PFSK-1 (cell line): Measurements from ENCODE around the gene LHPP.

Experiments
- FOXP2 ChIP-seq: optimal IDR thresholded peaks from 2 replicates; pipeline ENCODE3; 2011; ENCODE audit warnings: borderline replicate concordance, control low read depth, inconsistent platforms; ENCODE audit not compliant: insufficient read depth; ENCODE audit errors: extremely low read length, extremely low read depth
- POLR2AphosphoS5 ChIP-seq: IDR thresholded peaks from 2 replicates; pipeline ENCODE4 v1.6.1; 2012; ENCODE audit warnings: low read depth, mild to moderate bottlenecking, control low read depth, low read length, moderate library complexity
- REST ChIP-seq, 2 experiments: IDR thresholded peaks; 2 replicates each; pipeline versions ENCODE4 v1.6.1 to v1.8.0; 2011 to 2012; ENCODE audit warnings: low read depth in 2 of 2, low read length in 2 of 2, control low read depth in 1 of 2, inconsistent platforms in 1 of 2, mild to moderate bottlenecking in 1 of 2, moderate library complexity in 1 of 2; ENCODE audit not compliant: insufficient read depth in 1 of 2
- SIN3A ChIP-seq: IDR thresholded peaks from 2 replicates; pipeline ENCODE4 v1.6.1; 2012; ENCODE audit warnings: mild to moderate bottlenecking, low read length, moderate library complexity, borderline replicate concordance; ENCODE audit not compliant: insufficient read depth
- TAF1 ChIP-seq: IDR thresholded peaks from 2 replicates; pipeline ENCODE4 v1.6.1; 2012; ENCODE audit warnings: low read length, control low read depth, borderline replicate concordance; ENCODE audit not compliant: insufficient read depth

LHPP gene

GRCh38 chr10:124448696-124449169 lies 12.9 kb upstream of the LHPP start:
- no peak for TF ChIP-seq POLR2AphosphoS5
- no peak for TF ChIP-seq FOXP2
- no peak for TF ChIP-seq TAF1
- TF ChIP-seq SIN3A, result no peak
- no peak for TF ChIP-seq REST (IDR thresholded peaks at IDR 0.05; ENCODE audit: insufficient read depth in 1 of 2, low read depth in 2 of 2, low read length in 2 of 2)

- TF ChIP-seq TAF1 (no peak), SIN3A (no peak), REST (IDR thresholded peaks at IDR 0.05; ENCODE audit: insufficient read depth in 1 of 2, low read depth in 2 of 2, low read length in 2 of 2) (no peak), FOXP2 (no peak), POLR2AphosphoS5 (no peak)
These were observed 12.2 kb upstream of the LHPP start for GRCh38 chr10:124449170-124450011.

GRCh38 chr10:124450012-124450782 lies 11.4 kb upstream of the LHPP start, which contains the start of gene NKX1-2:
Gene NKX1-2 (minus strand): TSS chr10:124450035. CDS start chr10:124449943, 92 bp downstream.
- TF ChIP-seq REST (IDR thresholded peaks at IDR 0.05; ENCODE audit: insufficient read depth in 1 of 2, low read depth in 2 of 2, low read length in 2 of 2), result no peak
- TF ChIP-seq POLR2AphosphoS5, result no peak
- no peak for TF ChIP-seq TAF1
- no peak for TF ChIP-seq SIN3A
- no peak for TF ChIP-seq FOXP2

GRCh38 chr10:124450783-124451057 lies 10.9 kb upstream of the LHPP start:
- TF ChIP-seq SIN3A, result no peak
- no peak for TF ChIP-seq POLR2AphosphoS5
- TF ChIP-seq TAF1, result no peak
- TF ChIP-seq REST (IDR thresholded peaks at IDR 0.05; ENCODE audit: insufficient read depth in 1 of 2, low read depth in 2 of 2, low read length in 2 of 2), result no peak
- no peak for TF ChIP-seq FOXP2
